ENCODE results near the gene CHST5. TPM values are rescaled to one million over a fixed set of nuclear protein-coding genes. Genes with fewer than 3 reads are reported as not detected.
"Not testable (repeated sequence)": the region's sequence is repeated elsewhere in the genome, so short reads cannot be mapped to it uniquely, and the experiment has no call there.

CHST5 gene
- total RNA-seq, 3 donors from 2014 or later (not counting 1 experiment from before 2014, with no cell fraction given) = not detected

DNA sequence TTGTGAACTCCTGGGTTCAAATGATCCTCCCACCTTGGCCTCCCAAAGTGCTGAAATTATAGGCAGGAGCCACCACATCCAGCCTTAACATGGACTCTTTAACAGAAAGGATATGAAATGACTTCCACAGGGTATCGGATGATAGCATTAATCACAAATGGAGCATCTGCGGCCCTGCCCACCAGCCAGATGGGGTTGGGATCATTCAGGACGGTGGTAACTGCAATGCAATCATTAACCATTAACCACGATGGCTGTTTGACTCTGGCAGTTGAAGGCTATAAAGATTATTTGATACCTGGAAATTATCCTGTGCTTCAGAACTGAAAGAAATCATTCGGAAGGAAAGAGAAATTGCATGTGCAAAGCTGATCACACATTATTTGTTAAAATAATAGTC is 5.3 kb upstream of the CHST5 start:
- Histone ChIP-seq H3K9me3 (ENCODE audit: control insufficient read depth, insufficient read depth, low read length) (no peaks in the 10 kb centered on the region), H3K4me1 (ENCODE audit: control insufficient read depth, insufficient read depth, low read length) (no peaks in the 10 kb centered on the region), H3K27me3 (ENCODE audit: control insufficient read depth, insufficient read depth, low read length) (no peaks in the 10 kb centered on the region), H3K36me3 (ENCODE audit: control insufficient read depth, insufficient read depth, low read length) (no peaks in the 10 kb centered on the region), H3K27ac (ENCODE audit: low read length) (no peak overlapping the region), H3K4me3 (ENCODE audit: low read length) (no peak overlapping the region)
- TF ChIP-seq, protein P1, sequence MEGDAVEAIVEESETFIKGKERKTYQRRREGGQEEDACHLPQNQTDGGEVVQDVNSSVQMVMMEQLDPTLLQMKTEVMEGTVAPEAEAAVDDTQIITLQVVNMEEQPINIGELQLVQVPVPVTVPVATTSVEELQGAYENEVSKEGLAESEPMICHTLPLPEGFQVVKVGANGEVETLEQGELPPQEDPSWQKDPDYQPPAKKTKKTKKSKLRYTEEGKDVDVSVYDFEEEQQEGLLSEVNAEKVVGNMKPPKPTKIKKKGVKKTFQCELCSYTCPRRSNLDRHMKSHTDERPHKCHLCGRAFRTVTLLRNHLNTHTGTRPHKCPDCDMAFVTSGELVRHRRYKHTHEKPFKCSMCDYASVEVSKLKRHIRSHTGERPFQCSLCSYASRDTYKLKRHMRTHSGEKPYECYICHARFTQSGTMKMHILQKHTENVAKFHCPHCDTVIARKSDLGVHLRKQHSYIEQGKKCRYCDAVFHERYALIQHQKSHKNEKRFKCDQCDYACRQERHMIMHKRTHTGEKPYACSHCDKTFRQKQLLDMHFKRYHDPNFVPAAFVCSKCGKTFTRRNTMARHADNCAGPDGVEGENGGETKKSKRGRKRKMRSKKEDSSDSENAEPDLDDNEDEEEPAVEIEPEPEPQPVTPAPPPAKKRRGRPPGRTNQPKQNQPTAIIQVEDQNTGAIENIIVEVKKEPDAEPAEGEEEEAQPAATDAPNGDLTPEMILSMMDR (IDR thresholded peaks at IDR 0.05) = no peak
- Mint-ChIP-seq H3K27me3 (ENCODE audit: low read depth in 2 of 2) (no peaks in the 10 kb centered on the region), H3K36me3 (no peaks in the 10 kb centered on the region), H3K9me3 (no peaks in the 10 kb centered on the region), H3K4me3 (no peak overlapping the region), H3K4me1 (peaks cover 0 to 4% of the 10 kb centered on the region in 2 donors), H3K27ac (no peak overlapping the region)
- WGBS (ENCODE audit: insufficient coverage) = 90% methylated on average over 4 of the region's 5 CpGs
- intact Hi-C loops (cut with micrococcal nuclease) = no loop called here
- ATAC-seq (no peak), DNase-seq (no peak)

DNA sequence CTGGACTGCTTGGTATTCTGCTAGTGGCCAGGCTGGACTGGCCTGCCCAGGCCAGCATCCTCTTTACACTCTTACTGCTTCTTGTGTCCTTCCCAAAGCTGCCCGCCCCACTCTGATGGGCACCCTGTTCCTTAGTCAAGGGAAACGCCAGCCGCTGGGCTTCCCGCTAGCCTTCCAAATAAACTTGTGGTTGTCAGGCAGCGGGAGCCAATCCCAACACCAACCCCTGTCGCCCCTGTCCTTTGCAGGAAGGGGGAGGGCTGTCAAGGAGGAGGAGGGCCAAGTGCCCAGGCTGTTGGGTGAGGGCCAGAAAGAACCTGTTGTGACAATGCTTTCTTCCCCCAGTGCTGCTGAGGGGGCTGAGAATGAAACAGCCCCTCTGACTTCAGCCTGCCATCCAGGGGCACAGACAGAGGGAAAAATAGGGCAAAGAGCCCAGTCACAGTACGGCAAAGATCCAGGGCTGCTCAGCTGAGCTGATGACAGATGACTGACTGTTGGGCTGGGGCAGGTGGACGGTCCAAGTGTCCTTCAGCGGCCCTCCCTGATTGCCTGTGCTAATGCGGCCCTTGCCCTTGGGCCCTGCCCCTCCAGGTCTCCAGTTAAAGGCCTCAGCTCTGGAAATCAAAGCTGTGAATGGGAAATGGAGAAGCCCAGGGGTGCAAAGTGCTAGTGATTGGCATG is 3.1 kb upstream of the CHST5 start:
- ATAC-seq; H3K4me1 Mint-ChIP-seq; H3K27ac Mint-ChIP-seq; H3K27me3 Mint-ChIP-seq (ENCODE audit: low read depth in 2 of 2); intact Hi-C loops (cut with micrococcal nuclease); H3K4me1 ChIP-seq (ENCODE audit: control insufficient read depth, insufficient read depth, low read length); H3K9me3 Mint-ChIP-seq; H3K27ac ChIP-seq (ENCODE audit: low read length); H3K4me3 Mint-ChIP-seq; H3K9me3 ChIP-seq (ENCODE audit: control insufficient read depth, insufficient read depth, low read length); H3K36me3 ChIP-seq (ENCODE audit: control insufficient read depth, insufficient read depth, low read length); DNase-seq; H3K4me3 ChIP-seq (ENCODE audit: low read length); H3K27me3 ChIP-seq (ENCODE audit: control insufficient read depth, insufficient read depth, low read length); H3K36me3 Mint-ChIP-seq: not testable (repeated sequence)
- 100% methylated on average over 2 of the region's 10 CpGs for WGBS (ENCODE audit: insufficient coverage)

- ATAC-seq (no peak), DNase-seq (no peak)
- H3K4me1 Mint-ChIP-seq = peaks cover 0 to 4% of the 10 kb centered on the region in 2 donors
- no peak overlapping the region for H3K27ac Mint-ChIP-seq
- Histone ChIP-seq H3K27ac (ENCODE audit: low read length) (no peak overlapping the region), H3K4me1 (ENCODE audit: control insufficient read depth, insufficient read depth, low read length) (no peaks in the 10 kb centered on the region), H3K36me3 (ENCODE audit: control insufficient read depth, insufficient read depth, low read length) (no peaks in the 10 kb centered on the region), H3K9me3 (ENCODE audit: control insufficient read depth, insufficient read depth, low read length) (no peaks in the 10 kb centered on the region), H3K4me3 (ENCODE audit: low read length) (no peak overlapping the region), H3K27me3 (ENCODE audit: control insufficient read depth, insufficient read depth, low read length) (no peaks in the 10 kb centered on the region)
- intact Hi-C loops (cut with micrococcal nuclease) = no loop called here
- no peaks in the 10 kb centered on the region for H3K36me3 Mint-ChIP-seq
- TF ChIP-seq, protein P1 (IDR thresholded peaks at IDR 0.05) = no peak
- WGBS (ENCODE audit: insufficient coverage) = 77% methylated on average over 3 of the region's 4 CpGs
- no peak overlapping the region for H3K4me3 Mint-ChIP-seq
- no peaks in the 10 kb centered on the region for H3K9me3 Mint-ChIP-seq
- H3K27me3 Mint-ChIP-seq (ENCODE audit: low read depth in 2 of 2) = no peaks in the 10 kb centered on the region
These were observed 1.9 kb upstream of the CHST5 start for GRCh38 chr16:75537776-75538175.

DNA sequence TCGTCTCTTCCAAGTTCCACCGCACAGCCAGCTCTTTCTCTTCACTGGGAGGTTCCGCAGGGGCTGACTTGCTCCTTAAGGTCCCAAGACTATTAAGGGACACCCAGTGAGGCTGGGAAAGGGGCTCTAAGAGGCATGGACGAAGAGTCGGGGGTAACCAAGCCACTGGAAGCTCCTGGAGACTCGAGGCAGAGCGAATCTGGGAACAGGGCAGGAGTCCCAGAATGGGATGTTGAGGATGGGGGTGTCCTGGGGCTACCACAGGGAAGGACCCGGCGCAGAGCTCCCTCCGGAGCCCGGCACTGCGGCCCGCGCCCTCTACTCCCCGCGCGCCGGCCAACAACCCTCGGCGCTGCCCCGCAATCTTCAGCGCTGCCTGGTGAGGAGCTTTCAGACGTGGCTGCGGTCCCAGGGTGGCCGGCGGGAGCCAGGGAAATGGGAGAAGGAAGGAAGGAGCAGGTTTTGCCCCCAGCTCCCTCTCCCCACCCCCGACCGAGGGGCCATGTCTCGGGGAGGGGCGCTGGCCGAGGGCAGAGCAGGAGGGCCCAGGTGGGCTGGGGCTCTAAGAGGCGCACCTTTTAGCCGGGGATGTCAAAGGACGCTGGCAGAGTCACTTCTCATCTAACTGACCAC is 581 bp downstream of the CHST5 start:
- Histone ChIP-seq H3K27me3 (ENCODE audit: control insufficient read depth, insufficient read depth, low read length) (no peaks in the 10 kb centered on the region), H3K27ac (ENCODE audit: low read length) (no peak overlapping the region), H3K4me1 (ENCODE audit: control insufficient read depth, insufficient read depth, low read length) (no peaks in the 10 kb centered on the region), H3K36me3 (ENCODE audit: control insufficient read depth, insufficient read depth, low read length) (no peaks in the 10 kb centered on the region), H3K4me3 (ENCODE audit: low read length) (no peak overlapping the region), H3K9me3 (ENCODE audit: control insufficient read depth, insufficient read depth, low read length) (no peaks in the 10 kb centered on the region)
- Mint-ChIP-seq H3K4me3 (no peak overlapping the region), H3K36me3 (no peaks in the 10 kb centered on the region), H3K4me1 (peaks cover 0 to under 1% of the 10 kb centered on the region in 2 donors), H3K27me3 (ENCODE audit: low read depth in 2 of 2) (no peaks in the 10 kb centered on the region), H3K27ac (no peak overlapping the region), H3K9me3 (no peaks in the 10 kb centered on the region)
- TF ChIP-seq, protein P1 (IDR thresholded peaks at IDR 0.05) = no peak
- DNase-seq = no peak
- WGBS (ENCODE audit: insufficient coverage) = 79% methylated on average over 32 of the region's 34 CpGs
- ATAC-seq = no peak
- intact Hi-C loops (cut with micrococcal nuclease) = no loop called here
